Hematopoietic multipotent progenitor cell treated with erythropoietin and hydrocortisone succinate and interleukin-3 and kit ligand, for 15 days (in vitro differentiated cells): Measurements from ENCODE around the gene TNNC1.

Experiments
- DNase-seq: peaks from one replicate; pipeline ENCODE4 v3.0.0-alpha.2; 2015; ENCODE audit warnings: low spot score

TNNC1 gene

DNA sequence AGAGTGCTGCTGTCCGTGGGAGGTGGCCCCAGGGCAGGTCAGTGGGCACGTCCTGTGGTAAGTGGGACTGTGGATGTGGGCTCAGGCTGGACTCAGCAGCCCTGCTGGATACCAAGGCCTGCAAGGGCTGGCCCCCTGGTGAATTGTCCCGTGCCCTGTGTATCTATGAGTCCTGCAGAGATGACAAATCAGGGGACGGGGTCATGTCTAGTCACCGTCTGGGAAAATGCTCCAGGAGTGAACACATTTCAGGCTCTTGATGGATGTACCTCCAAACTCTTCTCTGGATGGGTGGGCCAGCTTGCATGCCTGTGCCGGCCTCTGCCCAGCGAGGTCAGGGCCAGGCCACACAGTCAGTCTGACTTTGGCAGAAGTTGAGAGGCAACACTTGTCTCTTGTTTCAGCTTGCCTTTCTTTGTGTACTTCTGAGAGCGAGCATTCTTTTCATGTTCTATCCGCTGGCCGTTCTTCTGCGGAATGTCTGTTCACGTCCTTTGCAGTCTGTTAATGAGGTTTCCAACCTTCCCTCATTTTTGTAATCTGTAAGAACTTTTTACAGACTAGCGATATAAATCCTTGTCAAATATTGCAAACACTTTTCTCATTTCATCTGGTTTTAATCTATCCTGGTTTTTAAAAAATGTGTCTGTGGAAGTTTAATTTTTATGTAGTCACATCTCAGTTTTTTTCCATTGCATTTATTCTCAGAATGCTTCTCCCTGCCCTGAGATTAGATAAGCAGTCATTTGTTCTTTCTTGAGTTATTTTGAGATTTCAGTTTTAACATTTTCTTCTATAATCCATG, 29.9 kb upstream of the TNNC1 start:
- no peak for DNase-seq

DNA sequence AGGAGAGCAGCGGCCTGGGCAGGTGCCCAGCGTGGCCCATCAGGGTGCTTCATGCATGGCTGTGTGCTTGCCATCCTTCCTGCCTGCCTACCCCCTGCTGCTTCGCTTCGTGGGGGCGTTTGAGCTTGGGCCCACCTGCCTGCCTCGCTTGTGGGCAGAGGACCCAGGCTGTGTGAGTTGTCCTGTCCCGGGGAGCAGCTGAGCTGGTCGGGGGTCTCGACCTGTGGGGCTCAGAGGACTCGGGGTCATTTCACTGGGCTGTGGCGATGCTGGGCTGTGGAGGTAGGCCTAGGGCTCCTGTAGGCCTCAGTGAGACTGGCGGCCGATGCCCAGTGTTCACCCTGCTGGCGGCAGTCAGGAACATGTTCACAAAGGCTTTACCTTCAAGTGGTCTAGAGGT, 29.2 kb upstream of the TNNC1 start:
- no peak for DNase-seq

DNA sequence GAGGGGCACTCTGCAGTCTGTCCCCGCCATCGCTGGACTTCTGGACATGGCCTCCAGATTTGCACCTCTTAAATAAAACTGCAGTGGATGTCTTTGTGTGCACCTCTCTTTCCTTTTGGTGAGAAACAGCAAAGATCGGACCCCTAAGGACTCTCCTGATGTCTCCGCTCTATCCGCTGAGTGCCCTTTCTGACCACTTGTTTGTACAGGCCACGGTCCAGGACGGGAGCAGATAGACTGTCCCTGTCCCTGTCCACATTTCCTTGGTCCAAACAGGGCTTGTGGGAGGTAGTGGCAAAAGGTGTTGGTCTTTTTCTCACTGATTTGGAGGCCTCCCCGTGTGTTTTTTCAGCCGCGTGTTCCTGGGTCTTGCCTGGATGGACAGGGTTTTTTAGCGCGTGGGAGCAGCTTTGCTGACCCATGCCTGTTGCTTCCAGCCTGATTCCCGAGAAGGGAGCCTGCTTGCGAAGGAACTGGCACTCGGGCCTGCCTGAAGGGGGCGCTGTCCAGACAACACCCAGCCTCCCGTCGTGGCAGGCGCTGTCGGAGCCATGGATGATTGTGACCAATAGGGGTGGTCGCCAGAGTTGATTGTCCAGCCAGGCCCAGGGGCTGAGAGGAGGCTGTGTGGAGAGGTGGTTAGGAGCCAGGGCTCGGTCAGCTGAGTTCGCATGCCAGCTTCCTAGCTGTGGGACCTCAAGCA, 28.1 kb upstream of the TNNC1 start:
- no peak for DNase-seq

DNA sequence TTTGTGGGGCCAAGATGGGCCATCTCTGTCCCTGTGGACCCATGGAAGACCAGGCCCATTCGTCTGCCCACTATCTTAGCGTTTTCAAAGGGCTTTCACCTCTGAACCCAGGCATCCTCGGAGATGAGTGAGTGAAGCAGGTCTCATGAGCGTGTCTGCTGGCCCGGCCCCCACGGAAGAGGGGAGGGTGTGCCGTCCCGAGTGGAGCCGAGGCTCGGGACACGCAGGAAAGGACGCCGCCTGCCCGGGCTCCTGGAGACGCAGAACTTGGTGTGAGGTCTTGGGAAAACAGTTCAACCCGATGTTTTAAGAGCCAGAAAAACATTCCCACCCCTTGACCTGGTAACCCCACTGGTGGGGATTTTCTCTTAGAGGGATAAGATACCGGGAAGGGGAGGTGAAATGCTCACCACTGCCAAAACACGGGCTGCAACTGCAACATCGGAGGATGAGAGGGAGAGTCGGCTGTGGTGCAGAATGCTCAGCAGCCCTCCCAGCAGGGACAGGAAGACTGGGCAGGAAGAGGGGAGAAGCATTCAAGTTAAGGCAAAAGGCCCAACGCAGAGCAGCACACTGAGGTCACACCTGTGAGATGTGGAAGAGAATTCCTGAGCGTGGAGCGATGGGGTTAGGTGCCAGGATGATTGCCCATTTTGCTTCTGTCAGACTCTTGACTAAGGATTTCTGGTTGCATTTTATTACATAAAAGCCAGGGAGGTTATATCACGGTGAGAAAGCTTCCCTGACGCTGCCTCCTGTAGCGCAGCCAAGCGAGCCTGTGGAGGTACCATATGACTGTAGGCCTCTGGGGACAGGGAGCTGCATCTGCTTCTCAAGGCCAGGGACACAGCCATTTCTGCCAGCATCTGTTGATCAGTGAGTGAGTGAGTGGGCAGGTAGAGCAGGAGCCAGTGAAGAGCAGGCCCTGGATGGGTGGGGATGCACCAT, 27.2 kb upstream of the TNNC1 start:
- no peak for DNase-seq

DNA sequence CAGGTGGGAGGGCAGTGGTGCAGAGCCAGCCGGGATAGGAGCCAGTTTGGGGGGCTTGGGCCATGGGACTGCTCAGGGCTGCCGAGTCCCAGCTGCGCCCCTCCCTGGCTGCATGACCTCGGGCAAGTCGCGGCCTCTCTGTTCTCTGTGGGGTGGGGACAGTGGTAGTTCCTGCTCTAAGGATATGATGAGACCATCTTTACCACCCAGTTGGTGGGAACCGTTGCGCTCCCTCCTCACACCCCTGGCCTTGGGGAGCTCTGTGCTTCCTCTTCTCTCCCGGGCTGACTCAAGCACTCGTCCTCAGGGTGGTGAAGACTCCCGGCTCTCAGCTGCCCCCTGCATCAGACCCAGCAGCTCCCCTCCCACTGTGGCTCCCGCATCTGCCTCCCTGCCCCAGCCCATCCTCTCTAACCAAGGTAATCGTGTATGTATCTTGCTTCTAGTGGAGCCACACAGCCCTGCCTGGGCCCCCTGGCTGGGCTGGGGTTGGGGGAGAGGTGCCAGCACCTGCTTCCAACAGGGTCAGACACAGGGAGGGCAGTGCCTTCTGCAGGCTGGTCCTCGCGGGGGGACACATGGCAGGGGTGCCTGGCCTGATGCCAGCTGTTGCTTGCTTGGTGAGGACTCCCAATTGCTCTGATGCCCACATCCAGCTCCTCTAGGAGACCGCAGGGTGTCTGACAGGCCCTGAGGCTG, 26.2 kb upstream of the TNNC1 start:
- no peak for DNase-seq

DNA sequence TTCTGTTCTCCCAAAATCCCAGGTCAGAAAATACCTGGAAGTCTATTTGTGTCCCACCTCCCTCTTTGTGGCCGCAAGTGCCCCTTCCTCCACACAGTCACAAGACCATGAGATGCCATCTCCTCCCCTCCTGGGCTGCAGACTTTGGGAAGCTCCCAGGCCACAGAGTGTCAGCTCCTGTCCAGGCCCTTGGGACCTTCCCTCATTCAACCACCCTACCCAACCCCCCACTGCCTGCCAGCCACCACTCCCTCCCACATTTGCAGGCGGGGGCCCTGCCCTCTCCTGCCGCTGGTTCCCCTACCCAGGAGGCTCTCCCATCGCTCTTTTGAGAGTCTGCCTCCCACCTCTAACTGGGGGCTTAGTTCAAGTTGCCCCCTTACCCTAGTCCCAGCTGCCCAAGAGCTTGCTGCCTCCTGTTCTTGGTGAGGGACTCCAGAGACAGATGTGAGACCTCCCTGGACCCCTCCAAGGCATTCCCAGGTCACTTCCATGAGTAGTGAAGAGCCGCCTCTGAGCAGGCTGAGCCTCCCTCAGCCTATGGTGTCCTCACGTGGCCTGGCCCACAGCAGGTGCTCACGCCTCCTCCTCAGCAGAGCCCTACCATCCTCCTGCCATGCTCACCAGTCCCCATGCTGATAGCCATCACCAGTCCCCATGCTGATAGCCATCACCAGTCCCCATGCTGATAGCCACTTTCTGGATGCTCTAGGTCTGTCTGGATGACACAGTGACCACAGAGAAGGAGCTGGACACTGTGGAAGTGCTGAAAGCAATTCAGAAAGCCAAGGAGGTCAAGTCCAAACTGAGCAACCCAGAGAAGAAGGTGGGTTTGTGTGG, 25.4 kb upstream of the TNNC1 start:
- no peak for DNase-seq

DNA sequence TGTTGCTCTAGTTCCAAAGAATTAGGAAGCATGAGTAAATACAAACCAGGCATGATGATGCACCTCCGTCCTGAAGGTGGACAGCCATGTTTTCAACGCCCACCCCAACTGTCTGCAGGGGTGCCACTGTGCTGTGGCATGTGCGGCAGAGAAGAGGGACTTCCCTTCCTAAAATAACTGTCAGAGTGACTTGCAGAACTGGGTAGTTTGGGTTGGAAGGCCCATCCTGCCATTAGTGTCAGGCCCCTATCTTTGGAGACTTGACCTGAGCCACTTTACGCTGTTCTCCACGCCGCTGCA, 23.9 kb upstream of the TNNC1 start:
- DNase-seq = no peak

DNA sequence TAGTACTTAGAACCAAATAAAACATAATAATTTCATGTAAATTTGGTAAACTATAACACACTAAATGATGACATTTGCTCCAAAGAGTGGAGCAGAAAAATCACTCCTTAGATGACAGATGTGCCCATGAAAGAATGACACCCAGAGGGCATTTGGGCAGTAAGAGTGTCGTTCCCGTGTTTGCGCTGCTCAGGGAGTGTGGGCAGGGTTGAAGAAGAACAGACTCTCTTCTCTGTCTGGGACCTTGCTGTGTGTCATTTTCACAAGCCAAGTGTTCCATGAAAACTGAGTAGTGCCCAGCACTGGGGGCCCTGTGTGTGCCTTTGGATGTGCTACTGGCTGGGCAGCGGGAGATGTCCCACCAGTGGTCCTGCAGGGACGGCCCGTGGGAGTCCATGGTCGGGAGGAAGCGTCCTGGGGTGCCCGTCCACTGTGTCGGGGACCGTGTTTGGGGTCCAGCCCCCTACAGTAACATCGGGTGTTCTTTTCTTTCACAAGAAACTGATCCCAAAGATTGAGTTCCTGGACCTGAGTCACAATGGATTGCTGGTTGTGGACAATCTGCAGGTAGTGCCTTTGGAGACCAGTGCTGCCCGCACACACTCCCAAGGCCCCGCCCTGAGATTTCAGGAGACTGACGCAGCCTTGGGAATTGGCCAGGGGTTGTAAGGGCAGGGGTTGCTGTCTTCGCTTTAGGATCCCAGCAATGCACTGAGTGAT, 23.4 kb upstream of the TNNC1 start:
- no peak for DNase-seq

DNA sequence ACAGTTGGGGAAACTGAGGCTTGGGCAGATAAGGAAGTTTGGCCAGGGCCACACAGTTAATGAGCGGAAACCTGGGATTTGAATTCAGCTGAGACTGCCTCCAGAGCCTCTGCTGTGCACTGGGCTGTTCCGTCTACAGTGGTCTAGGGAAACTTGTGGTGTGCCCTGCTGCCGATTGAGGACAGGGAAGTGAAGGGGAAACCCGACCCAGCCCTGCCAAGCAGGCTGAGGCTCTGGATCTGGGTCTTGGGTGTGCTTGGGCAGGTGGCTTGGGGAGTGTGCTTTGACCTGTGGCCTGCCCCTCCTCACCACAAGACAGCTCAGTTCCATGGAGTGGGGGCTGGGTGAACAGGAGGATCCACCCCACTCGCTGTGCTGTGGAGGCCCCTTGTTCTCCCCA, 19.2 kb upstream of the TNNC1 start:
- no peak for DNase-seq

DNA sequence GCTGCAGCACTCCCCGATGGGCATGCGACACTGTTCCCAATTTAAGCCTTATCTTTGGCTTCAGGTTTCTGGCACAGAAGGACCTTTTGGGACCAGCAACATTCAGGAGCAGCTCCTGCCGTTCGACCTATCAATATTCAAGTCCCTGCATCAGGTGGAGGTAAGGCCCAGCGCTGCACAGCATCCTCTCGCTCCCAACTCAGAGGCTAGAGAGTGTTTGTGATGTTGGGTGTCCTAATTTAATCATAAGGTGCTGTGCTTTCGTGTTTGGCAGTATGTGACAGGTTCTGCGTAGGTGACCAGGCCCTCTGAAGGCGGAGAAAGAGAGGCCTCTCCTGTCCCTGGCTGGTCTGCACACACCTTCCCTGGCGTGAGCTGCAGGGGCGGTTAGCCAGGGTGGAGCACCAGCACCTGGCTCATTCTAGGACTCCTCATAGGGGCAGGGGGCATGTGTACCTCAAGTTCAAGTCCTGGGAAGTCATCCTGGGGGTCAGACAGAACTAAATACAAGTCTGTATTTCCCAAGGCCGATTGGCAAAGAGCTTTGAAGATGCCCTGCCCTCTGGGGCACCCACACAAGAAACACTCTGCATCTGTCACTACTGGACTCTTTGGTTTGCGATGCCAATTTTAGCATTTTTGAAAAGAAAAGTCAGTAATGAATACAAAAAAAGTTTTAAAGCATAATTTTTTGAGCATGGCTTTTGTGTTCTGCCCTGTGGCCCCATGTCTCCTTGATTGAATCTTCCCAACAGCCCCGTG, 18.6 kb upstream of the TNNC1 start:
- DNase-seq = no peak

DNA sequence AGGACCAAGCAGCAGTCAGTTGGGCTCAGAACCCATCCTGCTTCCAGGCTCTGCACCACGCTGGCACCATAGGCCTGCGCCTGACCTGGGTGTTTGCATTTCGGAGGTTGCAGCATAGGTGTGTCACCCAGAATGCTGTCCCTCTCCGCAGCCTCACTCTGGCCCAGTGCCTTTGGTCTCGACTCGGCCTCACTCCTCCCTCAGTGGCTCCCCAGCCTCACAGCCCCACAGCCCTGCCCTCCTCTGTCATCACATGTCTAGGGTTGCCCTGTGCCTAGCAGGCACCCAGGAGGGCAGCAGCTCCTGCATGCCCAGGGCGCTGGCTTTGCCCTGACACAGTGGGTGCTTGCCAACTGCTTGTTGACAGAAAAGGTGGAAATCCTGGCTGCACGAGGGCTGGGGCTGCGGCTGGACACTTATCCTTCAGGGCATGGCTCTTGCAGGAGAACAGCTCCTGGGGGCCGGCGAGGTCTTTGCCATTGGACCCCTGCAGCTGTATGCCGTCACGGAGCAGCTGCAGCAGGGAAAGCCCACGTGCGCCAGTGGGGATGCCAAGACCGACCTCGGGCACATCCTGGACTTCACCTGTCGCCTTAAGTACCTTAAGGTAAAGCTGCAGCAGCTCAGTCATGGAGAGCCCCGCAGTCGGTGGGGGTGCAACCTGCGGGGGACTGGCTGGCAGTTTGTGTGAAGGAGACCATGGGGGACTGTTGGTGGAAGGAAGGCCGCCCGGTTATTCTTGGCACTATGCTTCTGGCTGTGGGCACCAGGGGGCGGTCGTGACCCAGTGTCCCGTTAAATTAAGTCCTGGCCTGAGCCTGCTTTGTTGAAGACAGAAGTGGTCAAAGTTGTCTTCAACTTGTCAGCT, 17.8 kb upstream of the TNNC1 start:
- peak; percentile 59 for DNase-seq

DNA sequence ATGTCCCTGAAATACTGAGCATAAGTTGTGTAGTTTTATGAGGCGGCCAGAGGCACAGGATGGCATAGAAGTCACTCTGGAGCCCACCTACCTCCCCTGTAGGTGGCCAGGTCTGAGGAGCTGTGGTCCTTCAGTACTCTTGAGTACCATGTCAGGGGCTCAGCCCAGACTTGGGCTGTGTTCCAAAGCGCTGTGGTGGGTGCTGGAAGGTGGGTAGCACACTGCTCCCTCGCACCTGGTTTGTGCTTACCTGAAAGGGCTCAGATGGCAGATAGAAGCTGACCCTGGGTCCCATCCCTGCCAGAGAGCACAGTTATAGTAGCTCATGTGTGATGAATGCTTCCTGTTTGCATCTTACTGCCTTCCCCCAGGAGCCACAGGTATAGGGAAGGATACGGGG, 17.1 kb upstream of the TNNC1 start:
- DNase-seq = no peak

DNA sequence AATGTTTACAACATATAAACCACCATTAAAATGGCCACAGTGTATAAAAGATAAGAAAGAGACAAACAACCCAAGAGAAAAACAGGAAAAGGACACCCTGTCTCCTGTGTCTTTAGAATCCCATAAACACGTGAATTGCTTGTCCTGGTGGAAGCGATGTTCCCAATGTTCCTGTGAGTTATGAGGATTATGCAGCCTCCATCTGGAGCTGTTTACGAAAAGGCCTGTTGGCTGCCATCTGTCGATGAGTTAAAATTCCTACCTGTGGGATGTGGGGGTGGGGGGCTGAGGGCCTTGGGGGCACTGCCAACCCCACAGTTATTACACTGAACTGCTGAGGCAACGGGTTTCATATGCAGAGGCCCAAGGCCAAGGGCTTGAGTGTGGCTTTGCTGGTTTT, 15.2 kb upstream of the TNNC1 start:
- no peak for DNase-seq

DNA sequence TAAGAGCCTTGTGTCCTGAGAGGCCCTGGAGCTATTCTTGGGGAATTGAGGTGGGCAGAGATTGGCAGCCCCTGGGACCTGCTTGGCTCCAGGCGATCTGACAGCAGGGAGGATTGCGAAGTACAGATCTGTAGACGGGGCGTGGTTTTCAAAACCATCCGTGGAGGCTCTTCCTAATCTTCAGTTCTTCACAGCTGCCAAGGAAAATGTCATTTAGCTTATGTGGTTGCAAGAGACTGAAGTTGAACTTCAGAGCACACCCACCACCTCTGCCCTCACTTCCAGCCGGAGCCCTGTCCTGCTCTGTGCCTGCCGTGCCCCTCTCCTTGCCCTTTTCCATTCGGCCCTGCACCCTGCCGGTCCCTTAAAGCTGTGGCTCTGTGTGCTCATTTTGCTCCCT, 14.5 kb upstream of the TNNC1 start:
- no peak for DNase-seq

DNA sequence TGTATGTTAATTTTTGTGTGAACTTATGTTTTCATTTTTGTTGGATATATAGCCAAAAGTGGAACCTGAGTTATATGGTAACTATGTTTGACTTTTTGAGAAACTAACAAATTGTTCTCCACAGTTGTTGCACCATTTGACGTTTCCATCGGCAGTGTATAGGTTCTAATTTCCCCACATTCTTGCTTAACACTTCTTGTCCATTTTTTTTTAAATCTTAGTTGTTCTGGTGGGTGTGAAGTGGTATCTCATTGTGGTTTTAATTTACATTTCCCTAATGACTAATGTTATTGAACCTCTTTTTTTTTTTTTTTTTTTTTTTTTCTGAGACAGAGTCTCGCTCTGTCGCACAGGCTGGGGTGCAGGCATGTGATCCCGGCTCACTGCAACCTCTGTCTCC, 9.6 kb upstream of the TNNC1 start:
- DNase-seq = no peak

DNA sequence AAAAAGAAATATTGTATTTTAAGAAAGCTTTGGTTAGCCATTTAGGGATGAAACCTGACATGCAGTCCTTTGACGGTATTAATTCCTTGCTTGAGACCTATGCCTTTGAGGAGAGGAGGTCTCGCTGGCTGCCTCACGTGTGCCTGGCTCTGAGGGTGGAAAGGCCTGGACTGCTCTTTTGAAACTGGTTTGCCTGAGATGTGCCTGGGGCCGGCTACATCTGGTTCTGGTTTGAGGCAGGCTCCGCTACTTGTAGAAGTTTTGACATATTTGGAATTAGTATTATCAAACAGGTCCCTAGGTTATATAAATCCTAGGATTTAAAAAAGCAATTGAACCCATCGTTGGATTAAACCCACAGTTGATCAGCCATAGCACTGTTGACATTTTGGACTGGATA, 8.0 kb upstream of the TNNC1 start:
- no peak for DNase-seq

DNA sequence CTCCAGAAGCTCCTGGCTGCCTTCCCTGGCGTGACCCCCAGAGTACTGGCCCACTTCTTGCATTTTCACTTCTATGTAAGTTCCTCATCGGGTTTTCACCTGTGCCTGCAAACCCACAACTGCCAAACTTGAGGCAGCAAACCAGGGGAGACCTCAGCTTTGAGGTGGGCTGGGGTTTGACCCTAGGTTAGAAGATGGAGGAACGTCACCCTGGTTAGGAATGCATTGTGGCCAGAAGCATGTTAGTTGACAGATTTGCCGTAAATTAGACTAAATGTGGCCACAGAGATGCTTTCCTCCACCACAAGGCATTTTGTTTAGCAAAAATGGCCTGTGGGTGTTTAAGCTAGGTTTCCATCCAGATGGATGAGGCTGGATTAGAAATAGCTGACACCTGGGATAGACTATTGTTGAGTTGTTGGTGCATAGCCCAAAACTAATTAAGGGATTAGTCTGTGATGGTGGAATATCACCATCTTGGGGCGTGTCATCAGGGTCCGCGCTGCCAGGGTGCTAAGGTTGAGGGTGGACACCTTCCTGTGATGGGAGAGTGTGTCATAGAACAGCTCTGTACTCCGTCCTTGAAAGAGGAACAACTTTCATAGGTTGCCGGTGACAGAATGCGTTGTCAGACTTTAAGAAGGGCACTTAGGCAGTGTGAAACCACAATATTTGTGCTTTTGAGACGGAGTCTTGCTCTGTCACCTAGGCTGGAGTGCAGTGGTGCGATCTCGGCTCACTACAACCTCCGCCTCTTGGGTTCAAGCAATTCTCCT, 5.1 kb upstream of the TNNC1 start:
- no peak for DNase-seq
